NT2/D1 (cell line): ENCODE data around the gene KCNC1.

Experiments
- YY1 ChIP-seq: IDR thresholded peaks from 2 replicates; pipeline ENCODE4 v1.6.1; 2011; ENCODE audit not compliant: insufficient read length, insufficient read depth
- ZNF274 ChIP-seq: IDR thresholded peaks from 2 replicates; pipeline ENCODE4 v1.6.1; 2011; ENCODE audit warnings: mild to moderate bottlenecking, low read depth, low read length

DNA sequence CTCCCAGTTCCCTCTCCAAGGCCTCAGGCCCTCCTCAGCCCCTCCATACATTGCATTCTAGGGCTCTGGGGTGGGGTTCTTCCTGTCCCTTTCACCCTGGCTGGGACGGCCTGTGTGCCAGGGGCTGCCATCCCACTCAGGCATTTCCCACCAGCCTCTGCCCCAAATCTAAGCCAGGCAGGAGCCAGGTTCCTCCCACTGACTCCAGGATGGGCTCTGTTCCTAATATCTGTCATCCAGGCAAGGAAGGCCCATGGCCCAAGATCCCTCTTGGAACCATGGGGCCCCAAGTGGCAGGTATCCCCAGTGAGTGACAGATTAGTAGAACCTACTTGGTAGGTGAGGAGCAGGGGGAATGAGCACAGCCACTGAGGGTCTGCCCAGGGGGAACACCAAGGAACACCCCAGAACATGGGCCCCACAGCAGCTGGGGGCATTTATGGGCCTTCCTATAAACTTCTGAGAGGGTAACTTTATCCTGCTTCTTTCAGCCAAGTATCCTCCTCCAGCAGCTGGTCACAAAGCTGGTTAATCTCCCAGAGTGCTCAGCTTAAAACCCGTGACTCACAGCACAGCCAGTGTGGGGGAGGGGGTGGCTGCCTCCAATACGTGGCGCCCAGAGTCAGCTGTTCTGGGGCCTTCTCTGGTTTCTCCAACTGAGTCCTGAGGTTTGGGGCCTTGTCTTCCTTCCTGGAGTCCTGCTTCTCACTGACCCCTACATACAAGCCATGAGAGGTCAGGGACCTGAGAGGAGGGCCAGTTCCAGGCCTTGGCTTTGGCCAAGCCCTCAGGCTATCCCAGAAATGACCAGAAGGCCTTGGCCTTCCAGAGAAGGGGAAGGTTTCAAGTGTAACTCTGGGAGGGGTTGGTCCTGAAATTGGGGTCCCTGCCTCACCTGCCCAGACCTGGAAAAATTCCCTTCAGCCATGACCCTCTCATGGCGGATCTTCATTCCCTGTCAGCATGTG, 35.1 kb upstream of the KCNC1 start:
- TF ChIP-seq YY1 (no peak), ZNF274 (no peak)
